H1 (cell line): ENCODE results near the gene KPNA1. TPM values are rescaled to one million over a fixed set of nuclear protein-coding genes. Genes with fewer than 3 reads are reported as not detected.

Experiments
- CTCF ChIA-PET: fragments of 300-600 bp; sonication (Branson Sonifier 250); formaldehyde crosslinking; loops from one replicate; lab custom pipeline; 2021; ENCODE audit not compliant: partially characterized antibody; lab: Charles Lee
- POLR2A ChIA-PET: fragments of 300-600 bp; sonication (Branson Sonifier 250); formaldehyde crosslinking; loops from one replicate; lab custom pipeline; 2021; ENCODE audit warnings: inconsistent platforms; ENCODE audit not compliant: partially characterized antibody; lab: Charles Lee
- DNase-seq, 2 experiments: peaks; one replicate each; pipeline versions ENCODE4 v3.0.0 to v3.0.0-alpha.2; 2010 to 2022; ENCODE audit warnings: low spot score in 2 of 2, low read depth in 1 of 2, mixed read lengths in 1 of 2
- FAIRE-seq: peaks from 2 replicates; lab custom pipeline; 2011; peaks lifted over from hg19 to GRCh38; lab: Jason Lieb, UNC
- H2AFZ ChIP-seq: 2 replicates; pipeline ENCODE4 v1.8.1; 2012; ENCODE audit warnings: low read length, inconsistent platforms
- H2AK5ac ChIP-seq: 2 replicates; pipeline ENCODE4 v1.6.1; 2013; ENCODE audit warnings: low read depth, low read length
- H2BK120ac ChIP-seq: replicated peaks from 2 replicates; pipeline ENCODE3; 2013; ENCODE audit warnings: low read depth, low read length, inconsistent platforms
- H2BK12ac ChIP-seq: 2 replicates; pipeline ENCODE4 v1.6.1; 2013; ENCODE audit warnings: low read depth, low read length
- H2BK15ac ChIP-seq: 2 replicates; pipeline ENCODE4 v1.6.1; 2013; ENCODE audit warnings: low read length
- H2BK20ac ChIP-seq: 2 replicates; pipeline ENCODE4 v1.6.1; 2013; ENCODE audit warnings: low read length
- H2BK5ac ChIP-seq: 2 replicates; pipeline ENCODE4 v1.6.1; 2013; ENCODE audit warnings: low read depth, low read length
- H3K14ac ChIP-seq: 2 replicates; pipeline ENCODE4 v1.6.1; 2013; ENCODE audit warnings: inconsistent platforms; ENCODE audit not compliant: insufficient read length
- H3K18ac ChIP-seq: 2 replicates; pipeline ENCODE4 v1.6.1; 2013; ENCODE audit warnings: low read length; ENCODE audit errors: extremely low read depth
- H3K23ac ChIP-seq: 2 replicates; pipeline ENCODE4 v1.6.1; 2013; ENCODE audit warnings: inconsistent platforms; ENCODE audit not compliant: insufficient read length
- H3K23me2 ChIP-seq: 2 replicates; pipeline ENCODE4 v1.6.1; 2013; ENCODE audit warnings: low read depth, low read length
- H3K27ac ChIP-seq: 2 replicates; pipeline ENCODE4 v1.6.1; 2011; ENCODE audit warnings: low read depth, low read length, inconsistent platforms
- H3K27me3 ChIP-seq, 4 experiments: replicated peaks in 1 of 4; 1 replicate in 1 of 4; 2 replicates in 3 of 4; pipeline versions ENCODE4 v1.6.1 to v1.8.1; 2011 to 2013; ENCODE audit warnings: low read length in 3 of 4, mild to moderate bottlenecking in 3 of 4, inconsistent platforms in 2 of 4, mixed read lengths in 2 of 4, moderate library complexity in 1 of 4; ENCODE audit not compliant: control insufficient read depth in 3 of 4, insufficient read depth in 3 of 4; ENCODE audit errors: extremely low read depth in 1 of 4
- H3K36me3 ChIP-seq, 4 experiments: 2 replicates each; pipeline versions ENCODE4 v1.6.1 to v1.8.1; 2011 to 2013; ENCODE audit warnings: mild to moderate bottlenecking in 4 of 4, low read length in 3 of 4, moderate library complexity in 2 of 4, control low read depth in 1 of 4, inconsistent platforms in 1 of 4; ENCODE audit not compliant: insufficient read depth in 4 of 4, control insufficient read depth in 2 of 4
- H3K4ac ChIP-seq: replicated peaks from 2 replicates; pipeline ENCODE3; 2013; ENCODE audit warnings: low read length, low read depth, mixed read lengths, inconsistent platforms; ENCODE audit not compliant: insufficient read length
- H3K4me1 ChIP-seq, 4 experiments: replicated peaks in 1 of 4; 1 replicate in 1 of 4; 2 replicates in 3 of 4; pipeline versions ENCODE4 v1.6.1 to v1.8.1; 2011 to 2013; ENCODE audit warnings: low read length in 3 of 4, inconsistent platforms in 2 of 4, mixed read lengths in 1 of 4; ENCODE audit not compliant: insufficient read depth in 4 of 4, control insufficient read depth in 3 of 4
- H3K4me2 ChIP-seq, 2 experiments: 2 replicates each; pipeline versions ENCODE4 v1.6.1 to v1.8.1; 2011 to 2013; ENCODE audit warnings: low read depth in 2 of 2, low read length in 2 of 2, control low read depth in 1 of 2, inconsistent platforms in 1 of 2, mild to moderate bottlenecking in 1 of 2; ENCODE audit not compliant: insufficient read depth in 1 of 2
- H3K4me3 ChIP-seq, 4 experiments: fragments of 200-600, 300-600 bp in 1 of 4; sonication (generic), shearing (Covaris generic), sonication (Bioruptor Twin) in 1 of 4; 2 replicates each; pipeline versions ENCODE4 v1.5.1 to v1.8.1; 2011 to 2016; ENCODE audit warnings: low read length in 4 of 4, low read depth in 3 of 4, control low read depth in 2 of 4, inconsistent platforms in 2 of 4, mild to moderate bottlenecking in 2 of 4, mixed read lengths in 1 of 4, moderate library complexity in 1 of 4; ENCODE audit not compliant: insufficient read depth in 2 of 4; ENCODE audit errors: extremely low read depth in 1 of 4
- H3K56ac ChIP-seq: replicated peaks from 2 replicates; pipeline ENCODE3; 2013; ENCODE audit warnings: low read depth, mild to moderate bottlenecking, mixed read lengths, low read length, inconsistent platforms; ENCODE audit not compliant: insufficient read length
- H3K79me1 ChIP-seq: 2 replicates; pipeline ENCODE4 v1.6.1; 2013; ENCODE audit warnings: low read depth, low read length, control low read depth
- H3K79me2 ChIP-seq, 2 experiments: 2 replicates each; pipeline versions ENCODE4 v1.6.1 to v1.8.1; 2012 to 2013; ENCODE audit warnings: low read length in 2 of 2, mild to moderate bottlenecking in 2 of 2, inconsistent platforms in 1 of 2; ENCODE audit not compliant: insufficient read depth in 2 of 2, control insufficient read depth in 1 of 2
- H3K9ac ChIP-seq, 4 experiments: replicated peaks in 1 of 4; 1 replicate in 1 of 4; 2 replicates in 3 of 4; pipeline versions ENCODE4 v1.6.1 to v1.8.1; 2011 to 2013; ENCODE audit warnings: low read depth in 3 of 4, low read length in 3 of 4, control low read depth in 2 of 4, mild to moderate bottlenecking in 2 of 4, moderate library complexity in 2 of 4, inconsistent platforms in 1 of 4; ENCODE audit errors: extremely low read depth in 1 of 4
- H3K9me3 ChIP-seq, 2 experiments: 2 replicates each; pipeline versions ENCODE4 v1.6.1 to v1.8.1; 2012 to 2013; ENCODE audit warnings: mild to moderate bottlenecking in 2 of 2, moderate library complexity in 2 of 2, control low read depth in 1 of 2, inconsistent platforms in 1 of 2, low read depth in 1 of 2, low read length in 1 of 2, mixed read lengths in 1 of 2; ENCODE audit not compliant: insufficient read depth in 2 of 2
- H4K20me1 ChIP-seq, 2 experiments: replicated peaks in 1 of 2; 2 replicates each; pipeline versions ENCODE3 to v1.8.1; 2011 to 2013; ENCODE audit warnings: inconsistent platforms in 2 of 2, low read length in 2 of 2, mild to moderate bottlenecking in 1 of 2; ENCODE audit not compliant: insufficient read depth in 2 of 2, control insufficient read depth in 1 of 2
- H4K5ac ChIP-seq: 2 replicates; pipeline ENCODE4 v1.6.1; 2013; ENCODE audit warnings: low read length, low read depth, mixed read lengths, inconsistent platforms; ENCODE audit not compliant: insufficient read length
- H4K8ac ChIP-seq: 2 replicates; pipeline ENCODE4 v1.8.0; 2013; ENCODE audit warnings: mild to moderate bottlenecking, moderate library complexity, low read length, inconsistent platforms; ENCODE audit not compliant: insufficient read depth; ENCODE audit errors: extremely low read depth
- H4K91ac ChIP-seq: replicated peaks from 2 replicates; pipeline ENCODE3; 2013; ENCODE audit warnings: low read length, mixed read lengths, inconsistent platforms; ENCODE audit not compliant: insufficient read length
- POLR2AphosphoS5 ChIP-seq: IDR thresholded peaks from 2 replicates; pipeline ENCODE4 v1.6.1; 2011; ENCODE audit warnings: low read depth, low read length
- WGBS, 2 experiments: shearing (Covaris generic) in 1 of 2; methylation state at CpG; one replicate each; pipeline versions ENCODE4 v1.1.6 to v1.1.7; 2013 to 2015; ENCODE audit warnings: low lambda C conversion rate in 2 of 2, mixed read lengths in 2 of 2, inconsistent platforms in 1 of 2, low coverage in 1 of 2, missing lambda C conversion rate in 1 of 2; ENCODE audit not compliant: insufficient replicate concordance in 2 of 2, insufficient coverage in 1 of 2, insufficient read length in 1 of 2; ENCODE audit errors: extremely low coverage in 1 of 2, missing lambda C conversion rate in 1 of 2; 5-methylcytosine and 5-hydroxymethylcytosine counted together
- polyA plus RNA-seq, 7 experiments: library from polyadenylated mRNA; depleted of rRNA in 3 of 7; stranded (reverse) in 5 of 7; unstranded in 2 of 7; fragments of >200 nt in 5 of 7; fragments of 200-250 nt in 2 of 7; gene quantifications; 1 replicate in 5 of 7; 2 replicates in 1 of 7; 4 replicates in 1 of 7; pipeline versions ENCODE4 v1.2.1 to v1.2.3, GENCODE V29; 2011 to 2013; ENCODE audit warnings: missing spikeins in 2 of 7, mixed read lengths in 2 of 7
- total RNA-seq: library from RNA; stranded (reverse); fragmentation: NEBNext Ultra II Directional; extraction: Animal tissue kit (Norgen Biotek cat#: 25700); gene quantifications from 2 replicates; pipeline ENCODE4 v1.2.1, GENCODE V29; 2021

KPNA1 gene
- total and polyA plus RNA-seq, 2 of the 8 experiments (the other 6 are each of a cell fraction or from before 2014, with no cell fraction given): 14.8 to 63.0 TPM

DNA sequence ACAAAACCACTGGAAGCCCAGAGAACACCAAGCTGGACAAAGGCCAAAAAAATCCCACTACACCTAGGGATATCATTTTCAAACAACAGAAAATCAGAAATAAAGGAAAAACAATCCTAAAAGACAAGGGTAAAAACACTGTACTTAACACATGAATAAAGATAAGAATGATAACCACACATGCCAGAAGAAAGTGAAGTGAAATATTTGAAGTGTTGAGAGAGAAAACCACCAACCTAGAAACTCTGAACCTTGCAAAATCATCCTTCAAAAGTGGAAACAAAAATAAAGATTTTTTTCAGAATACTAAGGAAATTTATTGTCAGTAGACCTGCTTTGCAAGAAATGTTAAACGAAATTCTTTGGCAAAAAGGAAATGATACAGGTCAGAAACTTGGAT lies 45.1 kb downstream of the KPNA1 start:
- H3K23me2 ChIP-seq: no peaks in the 10 kb centered on the region
- H3K27ac ChIP-seq: no peak overlapping the region
- peaks cover 0 to 6% (median 0%) of the 10 kb centered on the region in 4 experiments; a peak in 1 of 8 replicates for H3K36me3 ChIP-seq
- no peak overlapping the region for H2AFZ ChIP-seq
- peak overlapping the region in 1 of 4 experiments; percentile 30; a peak in 1 of 8 replicates for H3K4me3 ChIP-seq
- no peak overlapping the region for H2AK5ac ChIP-seq
- CTCF ChIA-PET: interaction anchor here (0.8 to 1.3 kb wide), 2 partner anchors 44 to 210 kb away, joined by 3 read pairs; no protein-coding TSS in a partner anchor
- H4K20me1 ChIP-seq: peaks cover 11 to 23% of the 10 kb centered on the region in 2 experiments
- FAIRE-seq: no peak
- no peak for TF ChIP-seq POLR2AphosphoS5
- TF ChIP-seq, all 59 proteins: peak for 0
- Histone ChIP-seq H2BK20ac (no peak overlapping the region), H3K18ac (no peak overlapping the region), H3K4me1 (peaks cover 1 to 10% (median 7%) of the 10 kb centered on the region in 4 experiments; a peak in 5 of 7 replicates), H3K79me1 (peaks cover 2% of the 10 kb centered on the region; the same call in 1 of the 2 replicates), H3K4me2 (peak overlapping the region; percentile 43 to 60; a peak in 3 of 4 replicates), H4K8ac (no peak overlapping the region), H4K5ac (no peak overlapping the region), H3K23ac (no peak overlapping the region), H3K14ac (no peak overlapping the region), H2BK15ac (no peak overlapping the region), H2BK5ac (no peak overlapping the region), H4K91ac (no peak overlapping the region), H3K9me3 (no peaks in the 10 kb centered on the region), H3K79me2 (peaks cover 0 to 56% of the 10 kb centered on the region in 2 experiments; a peak in 2 of 4 replicates), H3K27me3 (peaks cover 0 to 6% (median 0%) of the 10 kb centered on the region in 4 experiments; a peak in 2 of 7 replicates), H3K4ac (no peak overlapping the region), H3K9ac (no peak overlapping the region), H2BK120ac (no peak overlapping the region), H3K56ac (no peak overlapping the region), H2BK12ac (no peak overlapping the region)
- no peak for DNase-seq
- POLR2A ChIA-PET: interaction anchor here (1.2 to 1.6 kb wide), 2 partner anchors 13 to 27 kb away, joined by 3 to 4 read pairs; no protein-coding TSS in a partner anchor
- WGBS, 2 experiments: 52% methylated on average over 1 of the region's 1 CpG; no CpG with 5 or more reads in 1 of the 2 experiments
